H1 (cell line): Measurements from ENCODE around the gene GALNT11. TPM values are rescaled to one million over a fixed set of nuclear protein-coding genes. Genes with fewer than 3 reads are reported as not detected.

ENCODE experiments used
- CTCF ChIA-PET: fragments of 300-600 bp; sonication (Branson Sonifier 250); formaldehyde crosslinking; loops from one replicate; lab custom pipeline; 2021; ENCODE audit not compliant: partially characterized antibody; lab: Charles Lee
- POLR2A ChIA-PET: fragments of 300-600 bp; sonication (Branson Sonifier 250); formaldehyde crosslinking; loops from one replicate; lab custom pipeline; 2021; ENCODE audit warnings: inconsistent platforms; ENCODE audit not compliant: partially characterized antibody; lab: Charles Lee
- DNase-seq, 2 experiments: peaks; one replicate each; pipeline versions ENCODE4 v3.0.0 to v3.0.0-alpha.2; 2010 to 2022; ENCODE audit warnings: low spot score in 2 of 2, low read depth in 1 of 2, mixed read lengths in 1 of 2
- FAIRE-seq: peaks from 2 replicates; lab custom pipeline; 2011; peaks lifted over from hg19 to GRCh38; lab: Jason Lieb, UNC
- H2AFZ ChIP-seq: 2 replicates; pipeline ENCODE4 v1.8.1; 2012; ENCODE audit warnings: low read length, inconsistent platforms
- H2AK5ac ChIP-seq: 2 replicates; pipeline ENCODE4 v1.6.1; 2013; ENCODE audit warnings: low read depth, low read length
- H2BK120ac ChIP-seq: replicated peaks from 2 replicates; pipeline ENCODE3; 2013; ENCODE audit warnings: low read depth, low read length, inconsistent platforms
- H2BK12ac ChIP-seq: 2 replicates; pipeline ENCODE4 v1.6.1; 2013; ENCODE audit warnings: low read depth, low read length
- H2BK15ac ChIP-seq: 2 replicates; pipeline ENCODE4 v1.6.1; 2013; ENCODE audit warnings: low read length
- H2BK20ac ChIP-seq: 2 replicates; pipeline ENCODE4 v1.6.1; 2013; ENCODE audit warnings: low read length
- H2BK5ac ChIP-seq: 2 replicates; pipeline ENCODE4 v1.6.1; 2013; ENCODE audit warnings: low read depth, low read length
- H3K14ac ChIP-seq: 2 replicates; pipeline ENCODE4 v1.6.1; 2013; ENCODE audit warnings: inconsistent platforms; ENCODE audit not compliant: insufficient read length
- H3K18ac ChIP-seq: 2 replicates; pipeline ENCODE4 v1.6.1; 2013; ENCODE audit warnings: low read length; ENCODE audit errors: extremely low read depth
- H3K23ac ChIP-seq: 2 replicates; pipeline ENCODE4 v1.6.1; 2013; ENCODE audit warnings: inconsistent platforms; ENCODE audit not compliant: insufficient read length
- H3K23me2 ChIP-seq: 2 replicates; pipeline ENCODE4 v1.6.1; 2013; ENCODE audit warnings: low read depth, low read length
- H3K27ac ChIP-seq: 2 replicates; pipeline ENCODE4 v1.6.1; 2011; ENCODE audit warnings: low read depth, low read length, inconsistent platforms
- H3K27me3 ChIP-seq, 4 experiments: replicated peaks in 1 of 4; 1 replicate in 1 of 4; 2 replicates in 3 of 4; pipeline versions ENCODE4 v1.6.1 to v1.8.1; 2011 to 2013; ENCODE audit warnings: low read length in 3 of 4, mild to moderate bottlenecking in 3 of 4, inconsistent platforms in 2 of 4, mixed read lengths in 2 of 4, moderate library complexity in 1 of 4; ENCODE audit not compliant: control insufficient read depth in 3 of 4, insufficient read depth in 3 of 4; ENCODE audit errors: extremely low read depth in 1 of 4
- H3K36me3 ChIP-seq, 4 experiments: 2 replicates each; pipeline versions ENCODE4 v1.6.1 to v1.8.1; 2011 to 2013; ENCODE audit warnings: mild to moderate bottlenecking in 4 of 4, low read length in 3 of 4, moderate library complexity in 2 of 4, control low read depth in 1 of 4, inconsistent platforms in 1 of 4; ENCODE audit not compliant: insufficient read depth in 4 of 4, control insufficient read depth in 2 of 4
- H3K4ac ChIP-seq: replicated peaks from 2 replicates; pipeline ENCODE3; 2013; ENCODE audit warnings: low read length, low read depth, mixed read lengths, inconsistent platforms; ENCODE audit not compliant: insufficient read length
- H3K4me1 ChIP-seq, 4 experiments: replicated peaks in 1 of 4; 1 replicate in 1 of 4; 2 replicates in 3 of 4; pipeline versions ENCODE4 v1.6.1 to v1.8.1; 2011 to 2013; ENCODE audit warnings: low read length in 3 of 4, inconsistent platforms in 2 of 4, mixed read lengths in 1 of 4; ENCODE audit not compliant: insufficient read depth in 4 of 4, control insufficient read depth in 3 of 4
- H3K4me2 ChIP-seq, 2 experiments: 2 replicates each; pipeline versions ENCODE4 v1.6.1 to v1.8.1; 2011 to 2013; ENCODE audit warnings: low read depth in 2 of 2, low read length in 2 of 2, control low read depth in 1 of 2, inconsistent platforms in 1 of 2, mild to moderate bottlenecking in 1 of 2; ENCODE audit not compliant: insufficient read depth in 1 of 2
- H3K4me3 ChIP-seq, 4 experiments: fragments of 200-600, 300-600 bp in 1 of 4; sonication (generic), shearing (Covaris generic), sonication (Bioruptor Twin) in 1 of 4; 2 replicates each; pipeline versions ENCODE4 v1.5.1 to v1.8.1; 2011 to 2016; ENCODE audit warnings: low read length in 4 of 4, low read depth in 3 of 4, control low read depth in 2 of 4, inconsistent platforms in 2 of 4, mild to moderate bottlenecking in 2 of 4, mixed read lengths in 1 of 4, moderate library complexity in 1 of 4; ENCODE audit not compliant: insufficient read depth in 2 of 4; ENCODE audit errors: extremely low read depth in 1 of 4
- H3K56ac ChIP-seq: replicated peaks from 2 replicates; pipeline ENCODE3; 2013; ENCODE audit warnings: low read depth, mild to moderate bottlenecking, mixed read lengths, low read length, inconsistent platforms; ENCODE audit not compliant: insufficient read length
- H3K79me1 ChIP-seq: 2 replicates; pipeline ENCODE4 v1.6.1; 2013; ENCODE audit warnings: low read depth, low read length, control low read depth
- H3K79me2 ChIP-seq, 2 experiments: 2 replicates each; pipeline versions ENCODE4 v1.6.1 to v1.8.1; 2012 to 2013; ENCODE audit warnings: low read length in 2 of 2, mild to moderate bottlenecking in 2 of 2, inconsistent platforms in 1 of 2; ENCODE audit not compliant: insufficient read depth in 2 of 2, control insufficient read depth in 1 of 2
- H3K9ac ChIP-seq, 4 experiments: replicated peaks in 1 of 4; 1 replicate in 1 of 4; 2 replicates in 3 of 4; pipeline versions ENCODE4 v1.6.1 to v1.8.1; 2011 to 2013; ENCODE audit warnings: low read depth in 3 of 4, low read length in 3 of 4, control low read depth in 2 of 4, mild to moderate bottlenecking in 2 of 4, moderate library complexity in 2 of 4, inconsistent platforms in 1 of 4; ENCODE audit errors: extremely low read depth in 1 of 4
- H3K9me3 ChIP-seq, 2 experiments: 2 replicates each; pipeline versions ENCODE4 v1.6.1 to v1.8.1; 2012 to 2013; ENCODE audit warnings: mild to moderate bottlenecking in 2 of 2, moderate library complexity in 2 of 2, control low read depth in 1 of 2, inconsistent platforms in 1 of 2, low read depth in 1 of 2, low read length in 1 of 2, mixed read lengths in 1 of 2; ENCODE audit not compliant: insufficient read depth in 2 of 2
- H4K20me1 ChIP-seq, 2 experiments: replicated peaks in 1 of 2; 2 replicates each; pipeline versions ENCODE3 to v1.8.1; 2011 to 2013; ENCODE audit warnings: inconsistent platforms in 2 of 2, low read length in 2 of 2, mild to moderate bottlenecking in 1 of 2; ENCODE audit not compliant: insufficient read depth in 2 of 2, control insufficient read depth in 1 of 2
- H4K5ac ChIP-seq: 2 replicates; pipeline ENCODE4 v1.6.1; 2013; ENCODE audit warnings: low read length, low read depth, mixed read lengths, inconsistent platforms; ENCODE audit not compliant: insufficient read length
- H4K8ac ChIP-seq: 2 replicates; pipeline ENCODE4 v1.8.0; 2013; ENCODE audit warnings: mild to moderate bottlenecking, moderate library complexity, low read length, inconsistent platforms; ENCODE audit not compliant: insufficient read depth; ENCODE audit errors: extremely low read depth
- H4K91ac ChIP-seq: replicated peaks from 2 replicates; pipeline ENCODE3; 2013; ENCODE audit warnings: low read length, mixed read lengths, inconsistent platforms; ENCODE audit not compliant: insufficient read length
- ASH2L ChIP-seq: fragments of 200-600, 300-600 bp; sonication (generic); IDR thresholded peaks from one replicate; pipeline ENCODE4 v1.7.1; 2017; ENCODE audit warnings: low read length
- CREB1 ChIP-seq: IDR thresholded peaks from 2 replicates; pipeline ENCODE4 v1.6.1; 2012; ENCODE audit warnings: inconsistent platforms
- CTBP2 ChIP-seq: IDR thresholded peaks from 2 replicates; pipeline ENCODE4 v1.7.0; 2011; ENCODE audit warnings: borderline replicate concordance, mild to moderate bottlenecking, moderate library complexity, mixed read lengths, low read length; ENCODE audit not compliant: insufficient read depth, insufficient read length
- EP300 ChIP-seq, 2 experiments: IDR thresholded peaks; 1 replicate in 1 of 2; 2 replicates in 1 of 2; pipeline ENCODE4 v1.6.1; 2011 to 2012; ENCODE audit warnings: low read depth in 2 of 2, low read length in 2 of 2, mild to moderate bottlenecking in 2 of 2, borderline replicate concordance in 1 of 2, inconsistent platforms in 1 of 2, moderate library complexity in 1 of 2
- NRF1 ChIP-seq: IDR thresholded peaks from 2 replicates; pipeline ENCODE4 v1.6.1; 2011; ENCODE audit warnings: mild to moderate bottlenecking, low read depth, low read length, improper control_type of control experiment
- SAP30 ChIP-seq: fragments of 300-600 bp; sonication (generic); IDR thresholded peaks from 2 replicates; pipeline ENCODE4 v1.7.1; 2012; ENCODE audit warnings: low read length, moderate library complexity, mild to moderate bottlenecking, inconsistent platforms; ENCODE audit not compliant: insufficient read depth, insufficient replicate concordance
- SIRT6 ChIP-seq: IDR thresholded peaks from one replicate; pipeline ENCODE4 v1.7.1; 2012; ENCODE audit warnings: low read length, inconsistent platforms
- SP1 ChIP-seq: IDR thresholded peaks from 2 replicates; pipeline ENCODE4 v1.6.1; 2011; ENCODE audit warnings: low read depth, low read length
- ZNF274 ChIP-seq: IDR thresholded peaks from 2 replicates; pipeline ENCODE4 v1.7.0; 2012; ENCODE audit warnings: low read length, borderline replicate concordance; ENCODE audit errors: extremely low read depth
- WGBS, 2 experiments: shearing (Covaris generic) in 1 of 2; methylation state at CpG; one replicate each; pipeline versions ENCODE4 v1.1.6 to v1.1.7; 2013 to 2015; ENCODE audit warnings: low lambda C conversion rate in 2 of 2, mixed read lengths in 2 of 2, inconsistent platforms in 1 of 2, low coverage in 1 of 2, missing lambda C conversion rate in 1 of 2; ENCODE audit not compliant: insufficient replicate concordance in 2 of 2, insufficient coverage in 1 of 2, insufficient read length in 1 of 2; ENCODE audit errors: extremely low coverage in 1 of 2, missing lambda C conversion rate in 1 of 2; 5-methylcytosine and 5-hydroxymethylcytosine counted together
- polyA plus RNA-seq, 7 experiments: library from polyadenylated mRNA; depleted of rRNA in 3 of 7; stranded (reverse) in 5 of 7; unstranded in 2 of 7; fragments of >200 nt in 5 of 7; fragments of 200-250 nt in 2 of 7; gene quantifications; 1 replicate in 5 of 7; 2 replicates in 1 of 7; 4 replicates in 1 of 7; pipeline versions ENCODE4 v1.2.1 to v1.2.3, GENCODE V29; 2011 to 2013; ENCODE audit warnings: missing spikeins in 2 of 7, mixed read lengths in 2 of 7
- total RNA-seq: library from RNA; stranded (reverse); fragmentation: NEBNext Ultra II Directional; extraction: Animal tissue kit (Norgen Biotek cat#: 25700); gene quantifications from 2 replicates; pipeline ENCODE4 v1.2.1, GENCODE V29; 2021

The GALNT11 gene
- total and polyA plus RNA-seq, 2 of the 8 experiments (the other 6 are each of a cell fraction or from before 2014, with no cell fraction given): 20.5 to 23.2 TPM

GRCh38 chr7:151987748-151988529 is 37.5 kb upstream of the GALNT11 start:
- FAIRE-seq: no peak
- H3K23me2 ChIP-seq: no peaks in the 10 kb centered on the region
- peaks cover 0 to 2% (median 0%) of the 10 kb centered on the region in 4 experiments; a peak in 3 of 7 replicates for H3K4me1 ChIP-seq
- no peak overlapping the region for H3K9ac ChIP-seq
- WGBS, 2 experiments: 87% methylated on average over 17 of the region's 18 CpGs; no CpG with 5 or more reads in 1 of the 2 experiments
- no peak overlapping the region for H3K23ac ChIP-seq
- H3K79me1 ChIP-seq: no peaks in the 10 kb centered on the region
- H3K4me3 ChIP-seq: no peak overlapping the region
- H3K18ac ChIP-seq: no peak overlapping the region
- no peaks in the 10 kb centered on the region for H4K20me1 ChIP-seq
- no peak overlapping the region for H4K8ac ChIP-seq
- no peak overlapping the region for H3K14ac ChIP-seq
- H2AK5ac ChIP-seq: no peak overlapping the region
- no peak overlapping the region for H2BK15ac ChIP-seq
- no peaks in the 10 kb centered on the region for H3K79me2 ChIP-seq
- H3K4ac ChIP-seq: no peak overlapping the region
- no peak overlapping the region for H3K4me2 ChIP-seq
- H2BK20ac ChIP-seq: 0 out of 2 replicates have a peak overlapping the region, but pooled peaks have one; percentile 32
- H4K5ac ChIP-seq: no peak overlapping the region
- H3K27ac ChIP-seq: no peak overlapping the region
- H4K91ac ChIP-seq: no peak overlapping the region
- POLR2A ChIA-PET: interaction anchor here (0.7 kb wide), 1 partner anchor 20 kb away, joined by 3 read pairs; no protein-coding TSS in a partner anchor
- peak in 1 of 2 experiments; percentile 19 for DNase-seq
- peak overlapping the region; percentile 2; the same call in 1 of the 2 replicates for H2AFZ ChIP-seq
- no peaks in the 10 kb centered on the region for H3K27me3 ChIP-seq
- no peak overlapping the region for H3K56ac ChIP-seq
- H2BK120ac ChIP-seq: no peak overlapping the region
- H3K9me3 ChIP-seq: no peaks in the 10 kb centered on the region
- H3K36me3 ChIP-seq: no peaks in the 10 kb centered on the region
- TF ChIP-seq ASH2L (no peak), NRF1 (no peak), SP1 (no peak), ZNF274 (no peak), EP300 (IDR thresholded peaks at IDR 0.05; ENCODE audit: borderline replicate concordance in 1 of 2, low read depth in 2 of 2, low read length in 2 of 2) (no peak), CTBP2 (peak; percentile 51), SAP30 (no peak), SIRT6 (no peak), CREB1 (no peak)
- no peak overlapping the region for H2BK5ac ChIP-seq
- no peak overlapping the region for H2BK12ac ChIP-seq
- CTCF ChIA-PET: interaction anchor here (0.8 to 1.0 kb wide), 2 partner anchors 40 to 151 kb away, joined by 3 read pairs; no protein-coding TSS in a partner anchor
